ENCODE measurements around the gene CDC14B.

CDC14B gene

GRCh38 chr9:96519787-96520186 is 99.9 kb downstream of the CDC14B start:
- H3K4me3 ChIP-seq = no peak overlapping the region
- H3K27ac ChIP-seq = peak overlapping the region; percentile 38 to 53
- no peak for TF ChIP-seq CTCF (IDR thresholded peaks at IDR 0.05)
- no peak for DNase-seq (ENCODE audit: low spot score)

- Histone ChIP-seq H3K4me3 (no peak overlapping the region), H3K27ac (peak overlapping the region in 1 of 2 donors; percentile 53)
- DNase-seq (ENCODE audit: low spot score) = no peak
- no peak for TF ChIP-seq CTCF (IDR thresholded peaks at IDR 0.05)
Measured at GRCh38 chr9:96519095-96519494, 100.5 kb downstream of the CDC14B start.

- DNase-seq (ENCODE audit: low spot score) = no peak
- Histone ChIP-seq H3K4me3 (peak overlapping the region; percentile 36), H3K27ac (peak overlapping the region; percentile 75 to 90)
- no peak for TF ChIP-seq CTCF (IDR thresholded peaks at IDR 0.05)
Measured at GRCh38 chr9:96515621-96516470, 103.8 kb downstream of the CDC14B start.

GRCh38 chr9:96514800-96515158 is 104.9 kb downstream of the CDC14B start:
- no peak for DNase-seq (ENCODE audit: low spot score)
- Histone ChIP-seq H3K4me3 (peak overlapping the region; percentile 20), H3K27ac (peak overlapping the region; percentile 75 to 90)
- TF ChIP-seq CTCF (IDR thresholded peaks at IDR 0.05) = no peak

- DNase-seq (ENCODE audit: low spot score) = no peak
- no peak for TF ChIP-seq CTCF (IDR thresholded peaks at IDR 0.05)
- Histone ChIP-seq H3K4me3 (peak overlapping the region; percentile 20), H3K27ac (peak overlapping the region; percentile 75 to 90)
Measured at GRCh38 chr9:96514108-96514799, 105.4 kb downstream of the CDC14B start.

GRCh38 chr9:96513622-96514021 is 106.0 kb downstream of the CDC14B start:
- Histone ChIP-seq H3K27ac (peak overlapping the region; percentile 75 to 90), H3K4me3 (peak overlapping the region; percentile 1)
- DNase-seq (ENCODE audit: low spot score) = no peak
- no peak for TF ChIP-seq CTCF (IDR thresholded peaks at IDR 0.05)

All from coronary artery (tissue), 2 donors.